ENCODE results near the gene MAEA.
"Not testable (repeated sequence)": the region's sequence is repeated elsewhere in the genome, so short reads cannot be mapped to it uniquely, and the experiment has no call there.

The MAEA gene

DNA sequence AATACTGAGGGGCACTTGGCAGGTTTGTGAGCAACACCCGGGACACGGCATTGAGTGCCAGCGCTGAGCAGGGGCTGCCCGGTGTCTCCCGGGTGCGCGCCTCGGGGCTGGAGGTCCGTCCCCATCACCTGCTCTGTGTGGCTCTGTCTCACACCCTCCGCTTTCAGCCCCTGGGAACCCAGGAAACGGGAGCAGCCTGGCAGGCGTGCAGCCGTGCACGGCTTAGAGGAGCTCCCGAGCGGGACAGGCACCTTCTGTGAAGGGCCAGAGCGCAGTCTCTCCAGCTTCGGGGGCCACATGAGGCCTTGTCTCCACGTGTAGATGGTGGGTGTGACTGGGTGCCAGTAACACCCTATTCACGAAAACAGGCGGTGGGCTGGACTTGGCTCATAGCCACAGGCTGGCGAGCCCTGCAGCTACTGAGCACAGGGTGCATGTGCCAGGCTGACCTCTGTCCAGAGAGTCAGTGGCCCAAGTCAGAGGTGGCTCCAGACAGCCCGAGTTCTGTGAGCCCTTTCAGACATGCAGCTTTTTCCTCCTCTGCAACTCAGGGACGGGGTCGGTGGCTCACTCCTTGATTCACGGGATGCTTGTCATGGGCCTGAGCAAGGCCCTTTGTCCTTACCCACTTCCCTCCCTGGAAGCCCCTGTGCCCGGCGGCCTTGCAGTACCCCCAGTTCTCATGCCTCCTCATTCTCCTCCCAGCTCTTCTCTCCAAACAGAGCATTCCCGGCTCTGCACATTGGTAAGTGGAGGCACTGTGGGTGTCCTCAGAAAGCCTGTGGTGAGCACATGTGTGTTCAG, 80.8 kb downstream of the MAEA start:
- DNase-seq: no peak
- in situ Hi-C loops (cut with MboI; ENCODE audit: low pct_unique_long_range_greater_than_20kb, low sequenced_read_pairs): no loop called here

DNA sequence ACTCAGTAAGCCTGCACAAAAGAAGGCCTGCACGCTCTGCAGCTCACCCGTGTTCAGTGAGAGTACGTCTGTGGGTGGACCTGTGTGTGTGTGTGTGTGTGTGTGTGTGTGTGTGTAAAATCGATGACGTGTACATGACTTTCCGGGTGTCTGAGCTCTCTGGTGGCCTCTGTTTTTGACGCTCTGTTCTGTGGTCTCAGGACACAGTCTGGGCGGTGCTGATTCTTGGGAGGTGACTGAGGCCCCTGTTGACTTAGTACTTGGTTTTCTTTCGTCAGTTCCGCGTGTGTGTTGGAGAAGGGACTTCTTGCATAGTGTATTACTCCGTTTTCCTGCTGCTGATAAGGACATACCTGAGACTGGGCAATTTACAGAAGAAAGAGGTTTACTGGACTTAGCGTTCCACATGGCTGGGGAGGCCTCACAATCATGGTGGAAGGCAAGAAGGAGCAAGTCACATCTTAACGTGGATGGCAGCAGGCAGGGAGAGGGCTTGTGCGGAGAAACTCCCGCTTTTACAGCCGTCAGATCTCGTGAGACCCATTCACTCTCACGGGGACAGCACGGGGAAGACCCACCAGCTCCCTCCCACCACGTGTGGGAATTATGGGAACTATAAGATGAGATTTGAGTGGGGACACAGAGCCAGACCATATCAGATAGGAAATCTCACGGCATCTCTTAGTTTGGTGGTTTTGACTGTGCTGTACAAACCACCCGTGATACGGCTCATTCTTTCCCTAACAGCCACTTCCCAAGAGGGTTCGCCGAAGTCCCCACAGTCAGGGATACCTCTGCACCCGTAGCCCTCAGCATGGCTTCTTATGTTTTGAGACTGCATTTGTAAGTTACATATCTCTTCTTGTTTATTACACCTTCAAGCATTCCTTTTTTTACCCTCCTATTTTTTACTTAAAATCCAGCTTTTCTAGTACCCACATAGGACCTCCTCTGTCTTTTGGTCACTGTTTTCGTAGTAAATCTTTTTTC, 81.8 kb downstream of the MAEA start:
- no peak for DNase-seq
- in situ Hi-C loops (cut with MboI; ENCODE audit: low pct_unique_long_range_greater_than_20kb, low sequenced_read_pairs): no loop called here

DNA sequence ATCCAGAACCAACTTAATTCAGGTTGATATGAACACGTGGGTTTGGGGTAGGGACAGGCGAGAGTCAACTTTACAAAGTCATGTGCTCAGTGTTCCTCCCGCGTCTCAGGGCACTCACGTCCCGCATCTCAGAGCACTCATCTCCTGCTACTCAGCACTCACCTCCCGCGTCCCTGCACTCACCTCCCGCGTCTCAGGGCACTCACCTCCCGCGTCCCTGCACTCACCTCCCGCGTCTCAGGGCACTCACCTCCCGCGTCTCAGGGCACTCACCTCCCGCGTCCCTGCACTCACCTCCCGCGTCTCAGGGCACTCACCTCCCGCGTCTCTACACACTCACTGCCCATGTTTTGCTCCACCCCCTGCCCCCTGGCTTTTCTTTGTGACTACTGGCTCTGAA, 82.9 kb downstream of the MAEA start:
- in situ Hi-C loops (cut with MboI; ENCODE audit: low pct_unique_long_range_greater_than_20kb, low sequenced_read_pairs); DNase-seq: not testable (repeated sequence)

DNA sequence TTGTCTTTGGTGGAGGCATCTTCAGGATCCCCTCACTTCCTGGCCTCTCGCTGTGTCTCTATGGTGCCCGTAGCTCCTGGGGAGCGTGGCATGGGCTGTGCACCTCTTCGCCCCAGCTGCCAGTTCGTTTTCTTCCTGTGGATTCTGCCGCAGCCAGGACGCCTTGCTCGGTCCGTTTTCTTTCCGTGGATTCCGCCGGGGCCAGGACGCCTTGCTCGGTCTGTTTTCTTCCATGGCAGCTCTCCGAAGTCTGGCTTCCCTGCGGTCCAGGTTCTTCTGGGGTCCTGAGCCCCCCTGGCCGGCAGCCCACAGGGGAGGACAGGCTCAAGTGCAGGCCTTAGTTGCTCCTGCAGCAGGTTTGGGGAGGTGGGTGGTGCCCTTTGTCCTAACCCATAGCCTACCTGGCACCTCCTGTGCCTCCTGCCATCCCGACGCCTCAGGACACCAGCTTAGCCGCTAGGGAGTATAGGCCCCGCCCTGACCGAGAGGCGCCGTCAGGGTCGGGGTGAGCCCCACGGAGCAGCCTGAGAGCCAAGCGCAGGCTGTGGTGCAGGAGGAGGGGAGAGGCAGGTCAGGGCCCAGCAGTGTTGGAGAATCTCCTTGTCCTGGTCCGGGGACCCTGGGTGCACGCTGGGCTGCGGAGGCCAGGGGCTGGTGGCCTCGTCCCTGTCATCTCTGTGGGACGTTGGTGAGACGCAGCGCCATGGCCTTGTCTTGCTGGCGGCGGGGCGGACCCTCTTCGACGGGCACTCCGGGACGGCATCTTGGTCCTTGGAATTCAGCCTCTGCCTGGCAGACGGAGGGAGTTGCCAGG, 84.4 kb downstream of the MAEA start:
- in situ Hi-C loops (cut with MboI; ENCODE audit: low pct_unique_long_range_greater_than_20kb, low sequenced_read_pairs): no loop called here
- no peak for DNase-seq

DNA sequence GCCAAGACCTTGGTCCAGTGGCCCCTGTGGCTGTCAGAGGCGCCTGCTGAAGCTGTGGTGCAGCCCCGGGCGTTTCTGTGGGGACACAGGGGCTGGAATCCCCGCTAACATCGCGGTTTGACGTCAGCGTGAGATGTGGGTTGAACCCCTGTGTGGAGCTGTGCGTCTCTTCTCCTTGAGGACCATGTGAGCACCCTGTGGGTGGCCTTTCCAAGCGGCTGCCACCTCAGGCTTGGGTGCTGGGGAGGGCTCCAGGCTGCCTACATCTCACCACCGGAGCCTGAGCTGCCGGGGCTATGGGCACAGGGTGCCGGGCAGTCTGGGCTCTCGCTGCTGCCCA, 85.0 kb downstream of the MAEA start:
- in situ Hi-C loops (cut with MboI; ENCODE audit: low pct_unique_long_range_greater_than_20kb, low sequenced_read_pairs): no loop called here
- no peak for DNase-seq

DNA sequence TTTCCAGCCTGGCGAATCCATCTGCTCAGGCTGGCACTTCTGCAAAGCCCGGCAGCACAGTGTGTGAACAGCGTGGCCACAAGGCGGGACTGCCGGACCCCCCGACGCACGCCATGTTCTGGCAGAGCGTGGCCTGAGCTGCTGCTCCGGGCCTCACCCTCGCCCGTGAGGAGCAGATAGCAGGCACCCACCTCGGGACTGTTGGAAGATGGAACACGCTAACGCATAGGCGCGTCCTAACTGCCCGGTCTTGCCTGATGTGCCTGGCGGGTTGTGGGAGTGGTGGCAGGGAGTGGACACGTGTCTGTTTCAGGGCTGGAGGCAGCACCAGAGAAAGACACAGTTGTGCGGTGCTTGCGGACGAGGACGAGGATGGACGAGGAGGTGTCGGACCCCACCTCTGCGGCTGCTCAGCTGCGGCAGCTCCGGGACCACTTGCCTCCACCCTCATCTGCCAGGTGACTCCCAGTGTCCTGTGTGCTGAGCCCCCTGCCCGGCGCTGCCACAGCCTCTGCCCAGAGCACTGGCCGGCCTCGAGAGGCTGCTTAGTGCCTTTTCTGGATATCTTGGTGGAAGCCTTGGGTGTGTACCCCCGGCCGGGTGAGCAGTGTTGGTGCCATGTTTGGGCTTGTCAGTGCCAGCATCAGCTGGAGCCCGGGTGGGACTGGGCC, 85.5 kb downstream of the MAEA start:
- DNase-seq: no peak
- in situ Hi-C loops (cut with MboI; ENCODE audit: low pct_unique_long_range_greater_than_20kb, low sequenced_read_pairs): no loop called here

DNA sequence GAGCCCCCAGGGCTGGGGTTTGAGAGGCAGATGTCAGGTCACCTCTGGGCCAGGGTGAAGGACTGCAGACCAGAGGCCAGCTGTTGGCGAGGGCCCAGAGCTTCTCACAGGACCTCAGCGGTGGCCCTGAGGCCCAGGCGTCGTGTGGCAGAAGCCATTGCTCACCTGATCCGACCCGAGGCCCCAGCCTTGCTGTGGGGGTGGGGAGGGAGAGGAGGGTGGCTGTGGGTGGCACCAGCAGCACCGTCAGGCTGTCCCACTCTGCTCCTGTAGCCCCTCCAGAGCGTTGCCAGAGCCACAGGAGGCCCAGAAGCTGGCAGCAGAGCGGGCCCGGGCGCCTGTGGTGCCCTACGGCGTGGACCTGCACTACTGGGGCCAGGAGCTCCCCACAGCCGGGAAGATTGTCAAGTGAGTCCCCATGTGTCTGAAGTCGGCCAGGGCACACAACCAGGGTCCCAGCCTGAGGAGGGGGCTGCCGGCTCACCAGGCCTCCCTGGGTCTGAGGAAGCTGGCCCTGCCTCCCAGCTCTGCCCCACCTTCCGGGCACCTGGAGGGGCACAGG, 86.2 kb downstream of the MAEA start:
- DNase-seq: no peak
- in situ Hi-C loops (cut with MboI; ENCODE audit: low pct_unique_long_range_greater_than_20kb, low sequenced_read_pairs): no loop called here

DNA sequence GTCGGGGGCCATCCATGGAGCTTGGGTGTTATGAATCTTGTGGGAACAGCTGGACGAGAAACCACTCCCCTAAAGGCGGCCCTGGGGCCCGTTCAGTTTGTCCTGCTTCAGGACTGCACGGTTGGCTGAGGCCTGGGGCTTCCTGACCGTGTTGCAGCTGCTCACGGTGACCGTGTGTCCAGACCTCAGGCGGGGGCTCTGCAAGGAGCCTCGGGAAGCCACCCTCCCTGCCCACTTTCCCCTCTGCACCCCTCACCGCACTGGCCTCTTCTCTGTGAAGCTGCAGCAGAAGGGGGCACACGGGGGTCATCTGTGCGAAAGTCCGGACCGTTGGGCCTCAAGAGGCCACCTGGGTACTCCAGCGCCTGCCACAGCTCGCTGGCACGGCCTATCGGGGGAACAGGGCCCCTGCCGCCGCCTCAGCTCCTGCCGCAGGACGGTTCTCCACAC, 86.7 kb downstream of the MAEA start:
- in situ Hi-C loops (cut with MboI; ENCODE audit: low pct_unique_long_range_greater_than_20kb, low sequenced_read_pairs): no loop called here
- no peak for DNase-seq

DNA sequence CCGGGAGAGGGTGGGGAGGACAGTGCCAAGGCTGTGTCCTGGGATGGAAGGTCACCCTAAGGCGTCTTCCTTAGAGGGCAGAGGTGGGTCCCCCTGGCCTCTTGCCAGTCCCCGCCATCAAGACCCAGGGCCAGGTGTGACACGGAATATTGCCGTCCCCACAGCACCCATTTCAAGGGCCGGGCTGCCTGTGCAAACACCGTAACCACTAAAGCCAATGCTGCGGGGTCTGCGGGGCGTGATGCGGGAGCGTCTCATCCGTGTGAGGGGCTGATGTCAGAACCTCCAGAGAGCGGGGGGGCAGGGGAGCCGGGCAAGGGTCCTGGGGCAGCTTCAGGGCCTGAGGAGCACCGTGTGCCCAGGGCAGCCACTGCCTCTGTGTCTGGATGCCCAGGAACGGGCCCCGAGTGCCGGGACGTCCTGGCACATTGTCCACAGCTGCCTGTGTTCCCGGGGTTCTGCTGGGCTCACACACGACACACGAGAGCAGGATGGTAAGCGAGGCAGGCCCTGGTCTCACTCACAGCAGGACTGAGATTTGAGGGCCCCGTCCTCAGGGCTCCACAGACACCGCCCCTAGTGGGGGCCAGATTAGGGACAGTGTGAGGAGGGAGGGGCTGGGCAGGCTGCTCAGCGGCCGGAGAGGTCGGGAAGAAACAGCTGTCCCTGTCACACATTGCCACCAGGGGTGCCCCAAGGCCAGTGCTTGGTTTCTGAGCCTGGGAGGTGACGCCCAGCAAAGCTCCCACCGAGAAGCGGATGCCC, 87.3 kb downstream of the MAEA start:
- in situ Hi-C loops (cut with MboI; ENCODE audit: low pct_unique_long_range_greater_than_20kb, low sequenced_read_pairs): no loop called here
- DNase-seq: no peak

DNA sequence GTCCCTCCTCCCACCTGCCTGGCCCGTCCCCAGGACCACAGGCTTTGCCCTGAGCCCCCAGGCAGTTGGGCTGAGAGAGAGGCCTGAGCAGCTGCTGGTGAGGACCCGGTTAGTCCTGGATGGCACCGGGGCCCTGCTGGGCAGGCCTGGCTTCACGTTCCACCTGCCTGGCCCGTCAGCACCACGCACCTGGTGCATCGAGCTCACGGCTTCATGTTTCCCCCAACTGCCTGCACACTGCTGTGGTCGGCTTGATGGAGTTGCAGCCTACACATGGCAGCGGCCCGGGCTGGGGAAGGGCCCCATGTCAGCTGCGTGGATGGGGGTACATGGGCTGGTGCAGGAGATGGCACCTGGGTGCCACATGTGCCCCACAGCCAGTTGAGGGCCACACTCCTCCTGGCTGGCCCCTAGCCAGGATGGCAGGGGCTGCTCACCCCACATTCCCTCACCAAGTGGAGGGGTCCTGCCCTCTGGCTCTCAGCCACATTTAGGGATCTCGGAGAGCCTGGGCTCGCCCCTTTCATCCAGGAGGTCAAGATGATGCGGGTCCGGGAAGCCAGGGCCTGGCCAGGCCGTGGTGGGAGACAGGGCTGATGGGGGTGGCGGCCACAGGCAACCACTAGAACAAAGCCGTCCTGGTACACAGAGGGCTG, 88.0 kb downstream of the MAEA start:
- DNase-seq: no peak
- in situ Hi-C loops (cut with MboI; ENCODE audit: low pct_unique_long_range_greater_than_20kb, low sequenced_read_pairs): no loop called here

DNA sequence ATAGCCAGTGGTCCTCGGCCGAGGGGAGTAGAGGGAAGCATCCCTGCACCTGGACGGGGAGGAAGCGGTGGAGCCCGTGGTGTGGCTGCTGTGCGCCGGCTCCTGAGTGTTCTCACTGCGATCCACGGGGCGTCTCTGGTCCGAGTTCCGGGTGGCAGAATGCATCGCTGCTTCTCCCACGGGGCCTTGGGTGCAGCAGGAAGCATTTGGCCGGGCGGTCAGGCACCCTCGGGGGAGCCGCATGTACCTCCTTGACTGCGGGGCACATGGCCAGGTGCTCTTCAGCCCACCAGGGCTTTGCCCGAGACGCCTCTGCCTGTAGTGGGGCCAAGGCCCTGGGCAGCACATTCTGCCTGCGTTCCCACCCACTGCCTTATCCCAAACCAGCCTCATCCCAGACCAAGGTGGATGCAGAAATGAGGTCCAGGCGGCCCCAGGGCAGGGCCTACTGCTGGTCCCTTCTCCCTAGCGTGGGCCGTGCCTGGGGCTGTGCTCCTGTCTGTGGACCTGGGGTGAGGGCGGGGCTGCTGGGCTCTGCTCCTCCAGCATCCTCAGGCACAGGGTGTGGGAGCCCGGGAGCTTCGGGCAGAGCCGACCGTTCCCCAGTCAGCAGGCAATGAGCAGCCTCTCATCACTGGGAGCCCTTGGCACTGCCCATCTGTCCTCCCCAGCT, 89.0 kb downstream of the MAEA start:
- DNase-seq: no peak
- in situ Hi-C loops (cut with MboI; ENCODE audit: low pct_unique_long_range_greater_than_20kb, low sequenced_read_pairs): no loop called here

DNA sequence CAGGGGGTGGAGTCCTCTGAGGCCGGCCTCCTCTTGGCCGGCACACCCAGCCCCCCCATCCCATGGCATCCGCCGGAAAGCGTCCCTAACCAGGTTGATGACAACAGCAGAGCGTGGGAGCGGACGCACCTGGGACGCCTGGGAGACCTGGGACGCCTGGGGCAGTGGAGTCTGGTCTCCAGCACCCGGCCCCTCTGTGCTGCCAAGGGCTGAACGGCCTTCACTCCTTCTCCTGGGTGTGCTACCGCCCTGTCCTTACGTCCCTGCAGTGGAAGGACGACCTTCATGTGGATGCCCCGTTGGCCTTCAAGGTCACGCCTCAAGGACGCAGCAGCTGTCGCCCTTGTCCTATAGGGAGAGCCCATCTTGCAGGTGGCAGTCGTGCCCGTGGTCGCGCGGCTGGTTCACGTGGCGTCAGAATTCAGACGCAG, 89.7 kb downstream of the MAEA start:
- DNase-seq: no peak
- in situ Hi-C loops (cut with MboI; ENCODE audit: low pct_unique_long_range_greater_than_20kb, low sequenced_read_pairs): no loop called here

DNA sequence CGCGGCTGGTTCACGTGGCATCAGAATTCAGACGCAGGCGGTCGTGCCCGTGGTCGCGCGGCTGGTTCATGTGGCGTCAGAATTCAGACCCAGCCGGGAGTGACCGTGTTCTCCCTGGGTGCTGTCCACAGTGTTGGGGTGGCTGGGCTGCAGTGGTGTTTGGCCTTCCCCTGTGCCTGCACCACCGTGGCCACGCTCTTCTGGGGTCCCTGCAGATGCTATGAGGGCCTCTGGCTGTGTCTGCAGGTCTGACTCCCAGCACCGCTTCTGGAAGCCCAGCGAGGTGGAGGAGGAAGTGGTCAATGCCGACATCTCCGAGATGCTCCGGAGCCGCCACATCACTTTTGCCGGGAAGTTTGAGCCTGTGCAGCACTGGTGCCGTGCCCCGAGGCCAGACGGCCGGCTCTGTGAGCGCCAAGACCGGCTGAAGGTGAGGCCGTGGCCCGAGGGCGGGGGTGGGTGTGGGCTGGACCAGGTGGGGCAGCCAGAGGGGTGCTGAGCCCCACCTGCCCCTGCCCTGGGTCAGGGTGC, 90.2 kb downstream of the MAEA start:
- in situ Hi-C loops (cut with MboI; ENCODE audit: low pct_unique_long_range_greater_than_20kb, low sequenced_read_pairs): no loop called here
- no peak for DNase-seq

DNA sequence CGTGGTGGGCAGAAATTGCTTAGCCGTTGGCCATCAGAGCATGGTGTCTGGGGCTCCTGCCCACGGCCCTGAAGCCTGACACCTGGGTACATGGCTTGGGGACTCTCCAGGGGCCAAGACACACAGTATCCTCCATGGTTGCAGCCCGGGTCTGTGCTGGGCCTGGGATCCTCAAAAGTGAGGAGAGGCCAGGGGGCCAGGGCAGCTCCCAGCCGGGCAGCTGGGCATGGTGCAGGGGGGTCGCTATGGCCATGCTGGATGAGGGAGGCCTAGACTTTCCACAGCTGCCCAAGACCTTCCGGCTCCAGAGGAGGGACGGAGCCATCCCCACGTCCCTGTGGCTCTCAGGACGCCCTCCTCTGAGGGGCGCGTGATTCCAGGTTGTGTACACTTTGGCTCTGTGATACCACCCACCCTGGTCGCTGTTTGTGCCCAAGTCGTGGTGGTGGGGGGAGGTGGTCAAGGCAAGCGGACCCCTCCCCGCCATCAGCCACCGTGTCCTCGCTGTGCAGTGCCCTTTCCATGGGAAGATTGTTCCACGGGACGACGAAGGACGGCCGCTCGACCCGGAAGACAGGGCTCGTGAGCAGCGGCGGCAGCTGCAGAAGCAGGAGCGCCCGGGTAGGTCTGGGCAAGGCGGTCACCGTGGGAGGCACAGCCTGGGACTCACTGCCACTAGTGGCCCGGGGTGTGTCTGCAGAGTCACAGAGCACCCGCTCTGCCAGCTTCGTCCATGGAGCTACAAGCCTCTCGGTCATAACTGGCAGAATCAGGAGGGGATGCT, 90.9 kb downstream of the MAEA start:
- no peak for DNase-seq
- in situ Hi-C loops (cut with MboI; ENCODE audit: low pct_unique_long_range_greater_than_20kb, low sequenced_read_pairs): no loop called here

DNA sequence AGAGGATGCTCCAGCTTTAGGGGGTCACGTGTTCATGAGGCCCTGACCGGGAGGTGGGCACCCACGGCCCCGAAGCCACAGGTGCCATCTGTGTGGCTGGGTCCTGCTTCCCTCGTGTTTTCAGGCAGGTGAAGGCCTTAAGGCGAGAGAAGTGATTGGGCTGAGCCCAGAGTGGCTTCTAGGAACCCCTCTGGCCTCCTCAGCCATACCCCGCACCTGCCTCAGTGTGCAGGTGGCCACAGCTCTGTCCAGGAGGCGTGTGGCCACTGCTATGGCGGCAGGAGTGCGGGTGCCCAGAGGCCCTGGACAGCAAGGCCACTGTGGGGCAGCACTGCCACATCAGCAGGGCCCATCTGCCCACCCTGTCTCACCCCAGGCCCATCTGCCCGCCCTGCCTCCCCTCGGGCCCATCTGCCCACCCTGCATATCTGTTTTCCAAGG, 91.5 kb downstream of the MAEA start:
- no peak for DNase-seq
- in situ Hi-C loops (cut with MboI; ENCODE audit: low pct_unique_long_range_greater_than_20kb, low sequenced_read_pairs): no loop called here

DNA sequence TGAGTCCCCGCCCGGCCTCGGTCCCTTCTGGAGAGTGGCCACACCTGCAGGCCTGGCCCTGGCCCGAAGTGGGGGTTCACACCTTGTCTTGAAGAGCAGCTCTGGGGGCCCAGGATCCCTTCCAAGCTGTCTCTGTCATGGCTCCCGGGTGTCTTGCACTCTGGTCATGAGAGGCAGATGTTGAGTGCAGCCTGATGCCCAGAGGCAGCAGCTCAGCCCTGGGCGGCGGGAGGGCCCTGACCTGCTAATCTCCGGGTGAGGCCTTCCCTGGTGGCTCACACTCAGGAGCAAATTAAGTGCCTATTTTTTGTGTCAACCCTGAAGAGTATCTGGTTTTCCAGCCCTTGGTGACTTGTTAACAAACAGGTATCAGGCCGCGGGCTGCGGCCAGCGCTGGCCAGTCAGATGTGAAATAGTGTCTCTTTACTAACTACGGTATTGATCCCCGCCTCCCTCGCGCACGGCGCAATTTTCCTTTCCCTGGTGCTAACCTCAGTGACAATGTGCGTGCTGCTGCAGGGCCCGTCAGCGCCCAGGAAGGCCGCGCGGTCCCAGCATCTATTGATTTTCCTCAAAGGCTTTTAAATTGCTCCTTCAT, 92.4 kb downstream of the MAEA start:
- in situ Hi-C loops (cut with MboI; ENCODE audit: low pct_unique_long_range_greater_than_20kb, low sequenced_read_pairs): no loop called here
- no peak for DNase-seq
